OCI-LY7 (cell line): ENCODE results near the gene TMEM87A.

ENCODE experiments used
- CTCF ChIP-seq: fragments of 200-600 bp; sonication (generic); conservative IDR thresholded peaks from 2 replicates; pipeline ENCODE4 v1.5.1; 2014; ENCODE audit warnings: mild to moderate bottlenecking, antibody characterized with exemption, low read length, moderate library complexity, mixed read lengths
- EZH2phosphoT487 ChIP-seq: fragments of 200-600 bp; sonication (generic); IDR thresholded peaks from 2 replicates; pipeline ENCODE4 v1.6.1; 2018; ENCODE audit warnings: low read depth, borderline replicate concordance, mild to moderate bottlenecking, mixed run types, antibody characterized with exemption, low read length, moderate library complexity, mixed read lengths

GRCh38 chr15:42193383-42193782 is 79.8 kb downstream of the TMEM87A start:
- TF ChIP-seq CTCF: no peak
- TF ChIP-seq EZH2phosphoT487: no peak
